Esophagus muscularis mucosa (tissue), 4 donors: ENCODE measurements around the gene LRIG2. TPM values are rescaled to one million over a fixed set of nuclear protein-coding genes. Genes with fewer than 3 reads are reported as not detected.
"Not testable (repeated sequence)": the region's sequence is repeated elsewhere in the genome, so short reads cannot be mapped to it uniquely, and the experiment has no call there.

Source experiments
- DNase-seq: peaks from one replicate; pipeline ENCODE4 v3.0.0-alpha.2; 2017; ENCODE audit errors: extremely low spot score
- H3K27ac ChIP-seq, 4 donors: fragments of 200-600 bp; sonication (generic); replicated peaks in 1 of 4; 1 replicate in 3 of 4; 2 replicates in 1 of 4; pipeline ENCODE4 v1.5.1; 2016 to 2019; ENCODE audit warnings: mild to moderate bottlenecking in 1 of 4
- H3K27me3 ChIP-seq, 4 donors: fragments of 200-600 bp; sonication (generic); one replicate each; pipeline versions ENCODE4 v1.5.1 to v1.6.0; 2016 to 2019
- H3K36me3 ChIP-seq, 4 donors: fragments of 200-600 bp; sonication (generic); one replicate each; pipeline ENCODE4 v1.5.1; 2016 to 2019
- H3K4me1 ChIP-seq, 4 donors: fragments of 200-600 bp; sonication (generic); one replicate each; pipeline ENCODE4 v1.5.1; 2016 to 2019
- H3K4me3 ChIP-seq, 4 donors: fragments of 200-600 bp; sonication (generic); 1 replicate in 2 of 4; 2 replicates in 2 of 4; pipeline ENCODE4 v1.5.1; 2016 to 2019; ENCODE audit warnings: mild to moderate bottlenecking in 4 of 4, moderate library complexity in 1 of 4
- H3K9me3 ChIP-seq, 4 donors: fragments of 200-600 bp; sonication (generic); 1 replicate in 3 of 4; 2 replicates in 1 of 4; pipeline ENCODE4 v1.5.1; 2016 to 2019
- EP300 ChIP-seq: sonication (generic); formaldehyde crosslinking; IDR thresholded peaks from one replicate; pipeline ENCODE4 v1.6.1; 2017; ENCODE audit warnings: antibody characterized with exemption
- POLR2A ChIP-seq: fragments of 450-650 bp; IDR thresholded peaks from one replicate; pipeline ENCODE4 v1.6.1; 2017; ENCODE audit warnings: antibody characterized with exemption, moderate library complexity, mild to moderate bottlenecking, low read depth
- POLR2AphosphoS5 ChIP-seq, 2 donors: sonication (generic); formaldehyde crosslinking; IDR thresholded peaks; one replicate each; pipeline ENCODE4 v1.6.1; 2017; ENCODE audit warnings: antibody characterized with exemption in 2 of 2
- WGBS: methylation state at CpG from one replicate; pipeline ENCODE4 v1.1.5; 2018; 5-methylcytosine and 5-hydroxymethylcytosine counted together
- intact Hi-C: fragments of 100-400 bp; cut with DNase I; formaldehyde crosslinking; loops from one replicate; pipeline ENCODE4 v1.15.1; 2023
- total RNA-seq, 4 donors: library from RNA; depleted of rRNA; stranded (reverse); fragments of >200 nt; gene quantifications; one replicate each; pipeline versions ENCODE4 v1.1.0 to v1.2.1, GENCODE V29; 2016
- TF ChIP-seq, protein P1 (sequence below), 3 experiments: fragments of 200-600 bp in 2 of 3; fragments of 450-650 bp in 1 of 3; sonication (generic) in 2 of 3; IDR thresholded peaks; one replicate each; pipeline ENCODE4 v1.5.1; 2017 to 2019; ENCODE audit warnings: antibody characterized with exemption in 3 of 3, mild to moderate bottlenecking in 2 of 3, moderate library complexity in 1 of 3

The LRIG2 gene
- total RNA-seq, 4 donors from 2014 or later, result 8.9 to 13.9 (median 11.3) TPM

DNA sequence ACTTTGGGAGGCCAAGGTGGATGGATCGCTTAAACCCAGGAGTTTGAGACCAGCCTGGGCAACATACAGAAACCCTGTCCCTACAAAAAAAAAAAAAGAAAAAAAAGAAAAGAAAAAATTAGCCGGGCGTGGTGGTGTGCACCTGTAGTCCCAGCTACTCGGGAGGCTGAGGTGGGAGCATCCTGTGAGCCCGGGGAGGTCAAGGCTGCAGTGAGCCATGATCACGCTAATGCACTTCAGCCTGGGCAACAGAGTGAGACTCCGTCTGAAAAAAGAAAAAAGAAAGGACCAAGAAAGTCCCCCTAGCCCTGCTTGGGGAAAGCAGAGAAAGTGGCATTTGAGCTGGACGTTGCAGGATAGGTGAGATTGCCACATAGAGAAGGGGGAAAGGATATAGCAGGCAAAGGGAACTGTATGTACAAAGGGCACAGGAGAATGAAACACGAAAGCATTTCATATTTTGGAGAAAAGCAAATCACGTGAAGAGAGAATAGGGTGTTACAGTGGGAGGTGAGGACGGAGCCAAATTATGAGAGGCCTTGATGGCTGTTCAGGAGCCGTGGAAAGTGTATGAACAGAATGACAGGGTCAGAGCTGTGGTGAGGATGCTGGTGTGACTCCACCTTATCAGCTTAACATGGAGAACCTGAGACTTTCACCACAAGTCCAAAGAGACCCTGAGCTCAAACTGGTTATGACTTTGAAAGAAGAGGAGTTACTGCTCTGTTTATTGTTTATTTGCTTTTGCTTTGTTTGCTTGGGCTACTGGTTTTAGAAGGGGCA, 19.5 kb upstream of the LRIG2 start:
- WGBS, result 84% methylated on average over 12 of the region's 12 CpGs
- no peaks in the 10 kb centered on the region for H3K36me3 ChIP-seq
- no peak for DNase-seq
- TF ChIP-seq, protein P1, sequence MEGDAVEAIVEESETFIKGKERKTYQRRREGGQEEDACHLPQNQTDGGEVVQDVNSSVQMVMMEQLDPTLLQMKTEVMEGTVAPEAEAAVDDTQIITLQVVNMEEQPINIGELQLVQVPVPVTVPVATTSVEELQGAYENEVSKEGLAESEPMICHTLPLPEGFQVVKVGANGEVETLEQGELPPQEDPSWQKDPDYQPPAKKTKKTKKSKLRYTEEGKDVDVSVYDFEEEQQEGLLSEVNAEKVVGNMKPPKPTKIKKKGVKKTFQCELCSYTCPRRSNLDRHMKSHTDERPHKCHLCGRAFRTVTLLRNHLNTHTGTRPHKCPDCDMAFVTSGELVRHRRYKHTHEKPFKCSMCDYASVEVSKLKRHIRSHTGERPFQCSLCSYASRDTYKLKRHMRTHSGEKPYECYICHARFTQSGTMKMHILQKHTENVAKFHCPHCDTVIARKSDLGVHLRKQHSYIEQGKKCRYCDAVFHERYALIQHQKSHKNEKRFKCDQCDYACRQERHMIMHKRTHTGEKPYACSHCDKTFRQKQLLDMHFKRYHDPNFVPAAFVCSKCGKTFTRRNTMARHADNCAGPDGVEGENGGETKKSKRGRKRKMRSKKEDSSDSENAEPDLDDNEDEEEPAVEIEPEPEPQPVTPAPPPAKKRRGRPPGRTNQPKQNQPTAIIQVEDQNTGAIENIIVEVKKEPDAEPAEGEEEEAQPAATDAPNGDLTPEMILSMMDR (IDR thresholded peaks at IDR 0.05), result no peak
- no peaks in the 10 kb centered on the region for H3K27me3 ChIP-seq
- intact Hi-C loops, result no loop called here
- no peak overlapping the region for H3K27ac ChIP-seq
- H3K4me1 ChIP-seq, result no peaks in the 10 kb centered on the region
- H3K4me3 ChIP-seq, result no peak overlapping the region
- H3K9me3 ChIP-seq, result no peaks in the 10 kb centered on the region

DNA sequence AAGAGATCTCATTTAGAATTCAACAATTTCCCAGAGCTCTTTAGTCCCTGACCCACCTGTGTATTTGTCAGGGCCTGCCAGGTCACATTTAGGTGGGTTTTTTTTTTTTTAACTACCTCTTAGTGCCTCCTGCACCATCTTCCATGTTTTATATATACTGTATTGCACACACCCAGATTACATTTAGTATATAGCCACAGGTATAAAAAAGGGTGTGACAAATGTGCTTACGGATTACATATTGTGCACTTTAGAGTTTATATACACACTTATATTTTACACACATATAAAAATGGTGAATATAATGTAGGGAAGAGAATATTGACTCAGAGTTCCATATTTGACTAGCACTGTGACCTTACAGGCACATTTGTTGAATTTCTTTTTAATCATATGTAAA, 17.4 kb upstream of the LRIG2 start:
- no peak overlapping the region for H3K27ac ChIP-seq
- H3K4me1 ChIP-seq, result peaks cover 0 to 8% (median 3%) of the 10 kb centered on the region in 4 donors
- 100% methylated on average over 1 of the region's 1 CpG for WGBS
- DNase-seq, result no peak
- no peaks in the 10 kb centered on the region for H3K36me3 ChIP-seq
- no peak overlapping the region for H3K4me3 ChIP-seq
- no peak for TF ChIP-seq POLR2A
- TF ChIP-seq, protein P1 (IDR thresholded peaks at IDR 0.05), result no peak
- TF ChIP-seq POLR2AphosphoS5 (IDR thresholded peaks at IDR 0.05), result no peak
- no peak for TF ChIP-seq EP300
- intact Hi-C loops, result no loop called here
- H3K9me3 ChIP-seq, result no peaks in the 10 kb centered on the region
- H3K27me3 ChIP-seq, result no peaks in the 10 kb centered on the region

DNA sequence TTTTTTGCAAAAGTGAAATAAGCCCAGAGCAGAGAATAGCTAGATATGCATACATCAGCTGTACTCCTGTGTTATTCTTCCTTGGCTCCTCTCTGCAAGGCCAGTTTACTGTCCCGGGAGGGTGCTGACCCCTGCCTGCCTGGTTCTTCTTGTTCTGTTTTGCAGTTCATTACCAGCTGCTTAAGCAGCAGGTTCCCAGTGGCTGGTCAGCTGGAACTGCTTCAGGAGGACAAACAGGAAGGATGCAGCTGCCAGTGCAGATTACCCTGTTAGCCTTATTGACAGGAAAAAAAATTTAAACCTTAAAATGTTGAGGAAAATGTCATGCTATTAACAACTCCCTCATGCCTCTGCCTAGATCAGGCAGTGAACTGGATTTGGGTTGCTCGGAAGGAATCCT, 16.0 kb upstream of the LRIG2 start:
- 58% methylated on average over 2 of the region's 2 CpGs for WGBS

DNA sequence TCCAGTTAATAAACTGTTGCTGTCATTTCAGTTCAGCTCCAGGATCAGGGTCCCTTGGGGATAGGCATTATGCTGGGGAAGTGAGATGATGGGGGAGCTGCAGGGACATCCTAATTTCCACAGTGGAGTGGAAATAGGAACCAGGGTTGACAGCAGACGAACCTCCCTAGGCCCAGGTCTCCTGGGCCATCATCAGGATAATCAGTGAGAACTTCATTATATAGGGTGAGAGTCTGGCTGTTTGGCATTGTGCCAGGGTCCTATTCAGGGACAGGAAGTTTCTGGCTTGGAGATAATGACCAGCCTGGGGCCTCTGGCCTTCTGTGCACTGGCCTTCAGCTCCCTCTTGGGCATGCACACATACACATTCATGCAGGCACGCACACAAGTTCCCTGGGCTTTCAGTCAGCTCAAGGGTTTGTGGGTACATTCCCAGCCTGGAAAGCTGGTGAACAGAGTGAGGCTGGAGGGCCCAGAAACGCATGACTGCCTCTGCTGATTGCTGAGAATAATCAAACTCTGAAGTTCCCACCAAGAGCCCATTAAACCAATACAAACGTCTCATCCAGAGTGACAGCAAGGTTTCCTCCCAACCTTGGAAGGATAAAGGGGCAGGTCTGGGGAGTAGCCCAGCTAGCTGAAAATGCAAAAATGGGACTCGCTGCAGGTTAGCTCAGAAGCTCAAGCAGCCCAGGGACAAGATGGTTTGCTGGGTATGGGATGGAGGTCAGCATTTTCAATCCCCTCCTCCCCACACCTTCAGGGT, 13.9 kb upstream of the LRIG2 start:
- 58% methylated on average over 3 of the region's 5 CpGs for WGBS
- intact Hi-C loops, result no loop called here
- Histone ChIP-seq H3K9me3 (no peaks in the 10 kb centered on the region), H3K4me1 (peaks cover 0 to 8% (median 3%) of the 10 kb centered on the region in 4 donors), H3K36me3 (no peaks in the 10 kb centered on the region), H3K4me3 (no peak overlapping the region), H3K27me3 (no peaks in the 10 kb centered on the region), H3K27ac (no peak overlapping the region)
- TF ChIP-seq, protein P1 (IDR thresholded peaks at IDR 0.05), result no peak
- TF ChIP-seq EP300 (no peak), POLR2A (no peak), POLR2AphosphoS5 (IDR thresholded peaks at IDR 0.05) (no peak)
- DNase-seq, result no peak

More for the DNA sequence above, 16.0 kb upstream of the LRIG2 start:
- H3K4me1 ChIP-seq, result peaks cover 0 to 8% (median 3%) of the 10 kb centered on the region in 4 donors
- DNase-seq, result no peak
- H3K4me3 ChIP-seq, result no peak overlapping the region
- intact Hi-C loops, result no loop called here
- H3K36me3 ChIP-seq, result no peaks in the 10 kb centered on the region
- no peaks in the 10 kb centered on the region for H3K27me3 ChIP-seq
- H3K9me3 ChIP-seq, result no peaks in the 10 kb centered on the region
- H3K27ac ChIP-seq, result no peak overlapping the region
- no peak for TF ChIP-seq EP300
- TF ChIP-seq, protein P1 (IDR thresholded peaks at IDR 0.05), result no peak
- no peak for TF ChIP-seq POLR2A
- TF ChIP-seq POLR2AphosphoS5 (IDR thresholded peaks at IDR 0.05), result no peak

DNA sequence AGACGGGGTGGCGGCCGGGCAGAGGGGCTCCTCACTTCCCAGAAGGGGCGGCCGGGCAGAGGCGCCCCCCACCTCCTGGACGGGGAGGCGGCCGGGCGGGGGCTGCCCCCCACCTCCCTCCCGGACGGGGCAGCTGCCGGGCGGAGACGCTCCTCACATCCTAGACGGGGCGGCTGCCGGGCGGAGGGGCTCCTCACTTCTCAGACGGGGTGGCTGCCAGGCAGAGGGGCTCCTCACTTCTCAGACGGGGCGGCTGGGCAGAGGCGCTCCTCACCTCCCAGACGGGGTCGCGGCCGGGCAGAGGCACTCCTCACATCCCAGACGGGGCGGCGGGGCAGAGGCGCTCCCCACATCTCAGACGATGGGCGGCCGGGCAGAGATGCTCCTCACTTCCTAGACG, 9.5 kb upstream of the LRIG2 start:
- DNase-seq, result not testable (repeated sequence)
- 96% methylated on average over 22 of the region's 35 CpGs for WGBS

More for the DNA sequence above, 9.5 kb upstream of the LRIG2 start:
- H3K27ac ChIP-seq, H3K4me1 ChIP-seq, H3K36me3 ChIP-seq, intact Hi-C loops, H3K9me3 ChIP-seq, H3K27me3 ChIP-seq, H3K4me3 ChIP-seq: not testable (repeated sequence)
